GM18873 (cell line): Measurements from ENCODE around the gene INHBE.

Experiments
- ATAC-seq: cut with Tn5 transposase; IDR thresholded peaks from one replicate; pipeline ENCODE4 v1.9.1; 2021; ENCODE audit warnings: mild to moderate bottlenecking, moderate library complexity, moderate number of reproducible peaks; ENCODE audit not compliant: unreplicated experiment, low FRiP score

Gene INHBE

GRCh38 chr12:57459750-57460467 is 4.8 kb downstream of the INHBE start, which contains the start of gene GLI1:
Gene GLI1 (plus strand): TSS chr12:57459785. CDS start chr12:57463692, 3,907 bp downstream.
- no peak for ATAC-seq

GRCh38 chr12:57460468-57460784 is 5.3 kb downstream of the INHBE start:
- no peak for ATAC-seq

GRCh38 chr12:57460841-57461275 is 5.8 kb downstream of the INHBE start:
- no peak for ATAC-seq

GRCh38 chr12:57461276-57461916 is 6.3 kb downstream of the INHBE start:
- no peak for ATAC-seq

GRCh38 chr12:57461917-57462250 is 6.8 kb downstream of the INHBE start:
- ATAC-seq = no peak

GRCh38 chr12:57462251-57462911 is 7.3 kb downstream of the INHBE start:
- ATAC-seq = peak; percentile 66

GRCh38 chr12:57462912-57463253 is 7.8 kb downstream of the INHBE start:
- no peak for ATAC-seq

- ATAC-seq = no peak
Measured at GRCh38 chr12:57464569-57464968, 9.5 kb downstream of the INHBE start.

- no peak for ATAC-seq
Measured at GRCh38 chr12:57465030-57465746, 10.1 kb downstream of the INHBE start.

GRCh38 chr12:57465747-57466505 is 10.8 kb downstream of the INHBE start:
- no peak for ATAC-seq

GRCh38 chr12:57467212-57467874 is 12.2 kb downstream of the INHBE start:
- ATAC-seq = no peak

- ATAC-seq = no peak
Measured at GRCh38 chr12:57467915-57468314, 12.8 kb downstream of the INHBE start.

- no peak for ATAC-seq
Measured at GRCh38 chr12:57469296-57470164, 14.4 kb downstream of the INHBE start.

GRCh38 chr12:57470286-57470969 is 15.3 kb downstream of the INHBE start:
- no peak for ATAC-seq

- ATAC-seq = no peak
Measured at GRCh38 chr12:57470970-57471656, 16.0 kb downstream of the INHBE start.

- no peak for ATAC-seq
Measured at GRCh38 chr12:57471661-57472060, 16.6 kb downstream of the INHBE start.

- no peak for ATAC-seq
Measured at GRCh38 chr12:57472391-57472790, 17.3 kb downstream of the INHBE start.

GRCh38 chr12:57473392-57473791 is 18.3 kb downstream of the INHBE start:
- ATAC-seq = no peak
